CD8-positive, alpha-beta memory T cell (primary cell): Measurements from ENCODE around the gene GPRASP3. TPM values are rescaled to one million over a fixed set of nuclear protein-coding genes. Genes with fewer than 3 reads are reported as not detected.
A peak's percentile ranks its signal among the peaks of the same experiment; 100 is the strongest.
"Not testable (repeated sequence)": the region's sequence is repeated elsewhere in the genome, so short reads cannot be mapped to it uniquely, and the experiment has no call there.

Source experiments
- CTCF ChIA-PET: fragments of 350-600 bp; sonication (Branson Sonifier 250); formaldehyde crosslinking; loops from one replicate; lab custom pipeline; 2021; ENCODE audit warnings: antibody characterized with exemption; lab: Charles Lee
- POLR2A ChIA-PET: fragments of 350-600 bp; sonication (Branson Sonifier 250); formaldehyde crosslinking; loops from one replicate; lab custom pipeline; 2021; ENCODE audit warnings: antibody characterized with exemption; lab: Charles Lee
- DNase-seq, 5 donors: peaks; one replicate each; pipeline versions ENCODE4 v3.0.0 to v3.0.0-alpha.2; 2020 to 2022; ENCODE audit warnings: mixed read lengths in 1 of 5
- H3K27ac ChIP-seq: one replicate; pipeline ENCODE4 v1.7.0; 2013; ENCODE audit warnings: low read depth, mild to moderate bottlenecking, low read length, moderate library complexity
- H3K27me3 ChIP-seq: 2 replicates; pipeline ENCODE4 v1.7.0; 2013; ENCODE audit warnings: low read length, mild to moderate bottlenecking; ENCODE audit not compliant: insufficient read depth, poor library complexity, severe bottlenecking
- H3K36me3 ChIP-seq: 2 replicates; pipeline ENCODE4 v1.7.0; 2013; ENCODE audit warnings: mild to moderate bottlenecking, low read length, moderate library complexity; ENCODE audit not compliant: insufficient read depth
- H3K4me1 ChIP-seq: 2 replicates; pipeline ENCODE4 v1.7.0; 2013; ENCODE audit warnings: mild to moderate bottlenecking, low read length, moderate library complexity; ENCODE audit not compliant: insufficient read depth
- H3K4me3 ChIP-seq: 2 replicates; pipeline ENCODE4 v1.7.0; 2013; ENCODE audit warnings: mild to moderate bottlenecking, low read length
- H3K9me3 ChIP-seq: 2 replicates; pipeline ENCODE4 v1.7.0; 2013; ENCODE audit warnings: mild to moderate bottlenecking, low read length
- H3K27ac Mint-ChIP-seq, 8 donors: one replicate each; pipeline ENCODE4 v1.8.0; 2020 to 2021; ENCODE audit warnings: mixed read lengths in 8 of 8, mild to moderate bottlenecking in 6 of 8, inconsistent platforms in 3 of 8, moderate library complexity in 3 of 8
- H3K27me3 Mint-ChIP-seq, 2 donors: one replicate each; pipeline ENCODE4 v1.8.0; 2020 to 2021; ENCODE audit warnings: mixed read lengths in 2 of 2, mild to moderate bottlenecking in 1 of 2, moderate library complexity in 1 of 2
- H3K36me3 Mint-ChIP-seq, 3 donors: one replicate each; pipeline ENCODE4 v1.8.0; 2020 to 2021; ENCODE audit warnings: mixed read lengths in 3 of 3, inconsistent platforms in 1 of 3, mild to moderate bottlenecking in 1 of 3
- H3K4me1 Mint-ChIP-seq, 3 donors: one replicate each; pipeline ENCODE4 v1.8.0; 2020 to 2021; ENCODE audit warnings: mixed read lengths in 3 of 3, inconsistent platforms in 1 of 3, mild to moderate bottlenecking in 1 of 3
- H3K4me3 Mint-ChIP-seq, 7 donors: one replicate each; pipeline ENCODE4 v1.8.0; 2020 to 2021; ENCODE audit warnings: mixed read lengths in 7 of 7, mild to moderate bottlenecking in 6 of 7, moderate library complexity in 4 of 7, inconsistent platforms in 2 of 7
- H3K9me3 Mint-ChIP-seq, 5 donors: one replicate each; pipeline ENCODE4 v1.8.0; 2020 to 2022; ENCODE audit warnings: mixed read lengths in 5 of 5, mild to moderate bottlenecking in 3 of 5, moderate library complexity in 2 of 5, inconsistent platforms in 1 of 5
- polyA plus RNA-seq: library from polyadenylated mRNA; unstranded; fragments of 300-500 nt; fragmentation: Illumina TruSeq; gene quantifications from one replicate; pipeline ENCODE4 v1.2.3, GENCODE V29; 2021
- total RNA-seq, 2 experiments: library from RNA; stranded (reverse); gene quantifications; one replicate each; pipeline ENCODE4 v1.2.3, GENCODE V29; 2021

Gene GPRASP3, protein sequence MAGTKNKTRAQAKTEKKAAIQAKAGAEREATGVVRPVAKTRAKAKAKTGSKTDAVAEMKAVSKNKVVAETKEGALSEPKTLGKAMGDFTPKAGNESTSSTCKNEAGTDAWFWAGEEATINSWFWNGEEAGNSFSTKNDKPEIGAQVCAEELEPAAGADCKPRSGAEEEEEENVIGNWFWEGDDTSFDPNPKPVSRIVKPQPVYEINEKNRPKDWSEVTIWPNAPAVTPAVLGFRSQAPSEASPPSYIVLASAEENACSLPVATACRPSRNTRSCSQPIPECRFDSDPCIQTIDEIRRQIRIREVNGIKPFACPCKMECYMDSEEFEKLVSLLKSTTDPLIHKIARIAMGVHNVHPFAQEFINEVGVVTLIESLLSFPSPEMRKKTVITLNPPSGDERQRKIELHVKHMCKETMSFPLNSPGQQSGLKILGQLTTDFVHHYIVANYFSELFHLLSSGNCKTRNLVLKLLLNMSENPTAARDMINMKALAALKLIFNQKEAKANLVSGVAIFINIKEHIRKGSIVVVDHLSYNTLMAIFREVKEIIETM
- total RNA-seq: 1 to 10 TPM; 1.9 to 3.0 TPM
- 1.2 TPM for polyA plus RNA-seq

- H3K27ac ChIP-seq: no peak within 1 kb of the TSS
- H3K36me3 ChIP-seq: no peaks in the 10 kb centered on the region
- ChIA-PET CTCF (no interaction called here), POLR2A (interaction anchor here (1.3 kb wide), 1 partner anchor 121 kb away, joined by 3 read pairs; the partner anchor contains the start of gene ARMCX5)
- peak; percentile 49 to 77 (median 56) for DNase-seq
- peaks cover 0 to 1% (median 0%) of the 10 kb centered on the region in 3 donors for H3K36me3 Mint-ChIP-seq
- no peaks in the 10 kb centered on the region for H3K9me3 ChIP-seq
- H3K27me3 Mint-ChIP-seq: peaks cover 0 to 2% of the 10 kb centered on the region in 2 donors
- peak within 1 kb of the TSS in 7 of 8 donors; percentile 5 to 98 (median 82) for H3K27ac Mint-ChIP-seq
- H3K27me3 ChIP-seq: no peaks in the 10 kb centered on the region
- peak within 1 kb of the TSS; percentile 53 for H3K4me3 ChIP-seq
- H3K4me1 ChIP-seq: no peaks in the 10 kb centered on the region
- peaks cover 0 to 2% (median 0%) of the 10 kb centered on the region in 5 donors for H3K9me3 Mint-ChIP-seq
- H3K4me1 Mint-ChIP-seq: peaks cover 12 to 17% (median 17%) of the 10 kb centered on the region in 3 donors
- peak within 1 kb of the TSS; percentile 86 to 92 (median 91) for H3K4me3 Mint-ChIP-seq
These were observed at the start of gene GPRASP3 for GRCh38 chrX:102720237-102721168. TSS of gene GPRASP3 (plus strand) at chrX:102720743. CDS start at chrX:102748996, 28,253 bp downstream.

GRCh38 chrX:102672856-102673255, 47.7 kb upstream of the GPRASP3 start:
- peaks cover 0 to 11% (median 4%) of the 10 kb centered on the region in 5 donors for H3K9me3 Mint-ChIP-seq
- H3K4me1 ChIP-seq: no peaks in the 10 kb centered on the region
- peaks cover 0 to 29% (median 5%) of the 10 kb centered on the region in 3 donors for H3K4me1 Mint-ChIP-seq
- no peaks in the 10 kb centered on the region for H3K27me3 ChIP-seq
- H3K4me3 ChIP-seq: no peak overlapping the region
- peaks cover 0 to 22% (median 14%) of the 10 kb centered on the region in 3 donors for H3K36me3 Mint-ChIP-seq
- POLR2A ChIA-PET: no interaction called here
- no peak overlapping the region for H3K27ac ChIP-seq
- no peak for DNase-seq
- H3K27ac Mint-ChIP-seq: no peak overlapping the region
- H3K36me3 ChIP-seq: no peaks in the 10 kb centered on the region
- CTCF ChIA-PET: no interaction called here
- peaks cover 0 to 3% of the 10 kb centered on the region in 2 donors for H3K27me3 Mint-ChIP-seq
- H3K9me3 ChIP-seq: no peaks in the 10 kb centered on the region
- no peak overlapping the region for H3K4me3 Mint-ChIP-seq

- H3K27ac Mint-ChIP-seq, H3K4me3 Mint-ChIP-seq, H3K4me3 ChIP-seq, DNase-seq, POLR2A ChIA-PET, H3K27me3 ChIP-seq, H3K4me1 ChIP-seq, H3K27ac ChIP-seq, H3K36me3 ChIP-seq, H3K27me3 Mint-ChIP-seq, CTCF ChIA-PET, H3K9me3 ChIP-seq: not testable (repeated sequence)
- peaks cover 0 to 27% (median 5%) of the 10 kb centered on the region in 3 donors for H3K4me1 Mint-ChIP-seq
- H3K9me3 Mint-ChIP-seq: peaks cover 5 to 14% (median 9%) of the 10 kb centered on the region in 5 donors
- peaks cover 4 to 23% (median 17%) of the 10 kb centered on the region in 3 donors for H3K36me3 Mint-ChIP-seq
These were observed 43.1 kb upstream of the GPRASP3 start for GRCh38 chrX:102677479-102677878.

GRCh38 chrX:102684772-102685520, 35.6 kb upstream of the GPRASP3 start:
- peaks cover 0 to 12% of the 10 kb centered on the region in 2 donors for H3K27me3 Mint-ChIP-seq
- H3K36me3 Mint-ChIP-seq: peaks cover 6 to 31% (median 19%) of the 10 kb centered on the region in 3 donors
- H3K36me3 ChIP-seq: no peaks in the 10 kb centered on the region
- no peaks in the 10 kb centered on the region for H3K9me3 ChIP-seq
- H3K4me3 Mint-ChIP-seq: no peak overlapping the region
- peaks cover 11 to 21% (median 17%) of the 10 kb centered on the region in 3 donors for H3K4me1 Mint-ChIP-seq
- DNase-seq: no peak
- H3K27me3 ChIP-seq: no peaks in the 10 kb centered on the region
- H3K4me1 ChIP-seq: no peaks in the 10 kb centered on the region
- ChIA-PET CTCF (no interaction called here), POLR2A (no interaction called here)
- peaks cover 6 to 36% (median 11%) of the 10 kb centered on the region in 5 donors for H3K9me3 Mint-ChIP-seq
- no peak overlapping the region for H3K4me3 ChIP-seq
- no peak overlapping the region for H3K27ac ChIP-seq
- peak overlapping the region in 2 of 8 donors; percentile 19 to 58 for H3K27ac Mint-ChIP-seq

GRCh38 chrX:102694749-102695148, 25.8 kb upstream of the GPRASP3 start:
- no peak for DNase-seq
- Histone ChIP-seq H3K36me3 (no peaks in the 10 kb centered on the region), H3K4me1 (no peaks in the 10 kb centered on the region), H3K27ac (no peak overlapping the region), H3K9me3 (no peaks in the 10 kb centered on the region), H3K27me3 (no peaks in the 10 kb centered on the region), H3K4me3 (no peak overlapping the region)
- H3K36me3 Mint-ChIP-seq: peaks cover 5 to 6% (median 5%) of the 10 kb centered on the region in 3 donors
- no peaks in the 10 kb centered on the region for H3K4me1 Mint-ChIP-seq
- peaks cover 0 to 9% of the 10 kb centered on the region in 2 donors for H3K27me3 Mint-ChIP-seq
- peak overlapping the region in 1 of 8 donors; percentile 7 for H3K27ac Mint-ChIP-seq
- POLR2A ChIA-PET: no interaction called here
- H3K9me3 Mint-ChIP-seq: peaks cover 0 to 6% (median 0%) of the 10 kb centered on the region in 5 donors
- CTCF ChIA-PET: no interaction called here
- H3K4me3 Mint-ChIP-seq: no peak overlapping the region

DNA sequence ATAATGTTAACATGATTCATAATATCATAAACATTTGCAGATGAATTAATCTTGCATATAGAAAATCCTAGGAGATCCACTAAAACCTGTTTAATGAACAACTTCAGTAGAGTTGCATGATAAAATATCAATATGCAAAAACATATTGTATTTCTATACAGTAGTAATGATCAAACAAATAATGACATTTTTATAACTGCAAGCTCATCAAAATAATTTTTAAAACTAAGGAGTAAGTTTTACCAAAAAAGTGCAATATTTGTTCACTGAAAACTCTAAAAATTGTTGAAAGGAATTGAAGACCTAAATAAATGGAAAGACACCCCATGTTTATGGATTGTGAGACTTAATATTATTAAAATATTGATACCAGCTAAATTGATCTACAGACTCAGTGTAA, 24.2 kb upstream of the GPRASP3 start:
- Histone ChIP-seq H3K27me3 (no peaks in the 10 kb centered on the region), H3K4me3 (no peak overlapping the region), H3K36me3 (no peaks in the 10 kb centered on the region), H3K9me3 (no peaks in the 10 kb centered on the region), H3K27ac (no peak overlapping the region), H3K4me1 (no peaks in the 10 kb centered on the region)
- Mint-ChIP-seq H3K36me3 (peaks cover 0 to 5% (median 0%) of the 10 kb centered on the region in 3 donors), H3K4me1 (no peaks in the 10 kb centered on the region), H3K27me3 (peaks cover 0 to 9% of the 10 kb centered on the region in 2 donors), H3K27ac (no peak overlapping the region), H3K9me3 (no peaks in the 10 kb centered on the region), H3K4me3 (no peak overlapping the region)
- ChIA-PET CTCF (no interaction called here), POLR2A (no interaction called here)
- no peak for DNase-seq

- ChIA-PET CTCF (no interaction called here), POLR2A (no interaction called here)
- no peaks in the 10 kb centered on the region for H3K27me3 ChIP-seq
- H3K27ac Mint-ChIP-seq: no peak overlapping the region
- no peaks in the 10 kb centered on the region for H3K4me1 ChIP-seq
- no peak for DNase-seq
- no peak overlapping the region for H3K4me3 ChIP-seq
- H3K9me3 ChIP-seq: no peaks in the 10 kb centered on the region
- no peaks in the 10 kb centered on the region for H3K36me3 ChIP-seq
- no peak overlapping the region for H3K4me3 Mint-ChIP-seq
- peaks cover 0 to 9% of the 10 kb centered on the region in 2 donors for H3K27me3 Mint-ChIP-seq
- H3K36me3 Mint-ChIP-seq: peaks cover 0 to 5% (median 0%) of the 10 kb centered on the region in 3 donors
- peaks cover 0 to 4% (median 0%) of the 10 kb centered on the region in 5 donors for H3K9me3 Mint-ChIP-seq
- H3K4me1 Mint-ChIP-seq: no peaks in the 10 kb centered on the region
- H3K27ac ChIP-seq: no peak overlapping the region
These were observed 23.0 kb upstream of the GPRASP3 start for GRCh38 chrX:102697494-102697893.
